Measurements from ENCODE around the gene USP33. TPM values are rescaled to one million over a fixed set of nuclear protein-coding genes. Genes with fewer than 3 reads are reported as not detected.

The USP33 gene
- total and polyA plus RNA-seq, 10 of the 15 experiments (the other 5 are each of a cell fraction or from before 2014, with no cell fraction given), result 13.1 to 49.9 (median 32.2) TPM

DNA sequence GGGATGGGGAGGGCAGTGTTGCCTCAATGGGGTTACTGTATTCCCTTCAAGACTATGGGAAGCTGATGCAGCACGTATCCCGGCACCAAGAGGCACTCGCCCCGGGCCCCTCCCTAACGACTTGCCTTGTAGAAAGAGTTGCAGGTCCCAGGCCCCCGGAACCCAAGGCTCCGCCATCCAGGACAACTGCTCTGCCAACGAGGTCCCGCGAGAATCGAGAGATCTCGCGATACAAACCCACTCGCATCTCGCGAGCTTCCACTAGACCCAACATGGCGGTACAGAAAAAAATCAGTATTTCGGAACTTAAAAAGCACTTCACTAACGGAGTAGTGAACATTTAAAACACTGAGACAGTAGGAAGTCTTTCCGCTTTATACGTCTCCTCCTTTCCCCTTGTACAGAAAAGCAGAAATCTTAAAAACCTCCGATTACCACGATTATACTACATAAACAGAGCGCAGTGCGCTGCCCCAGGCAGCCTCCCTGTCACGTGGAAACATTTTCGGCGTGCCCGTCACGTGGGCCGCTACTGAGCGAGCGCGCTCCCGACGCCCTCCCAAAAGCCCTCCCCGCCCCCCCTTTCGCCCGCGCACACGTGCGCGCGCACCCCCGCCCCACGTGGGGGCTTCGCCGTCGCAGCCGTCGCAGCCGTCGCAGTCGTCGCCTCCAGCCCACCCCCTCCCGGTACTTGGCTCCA lies 77.0 kb downstream of the USP33 start, which contains the start of gene ZZZ3 (continued):
- no peak for TF ChIP-seq NFYB (IDR thresholded peaks at IDR 0.05; ENCODE audit: insufficient read depth, low read depth, low read length)
- 0 out of 4 replicates have a peak, but pooled peaks of 1 of the 2 experiments have one; percentile 28 for TF ChIP-seq IKZF2 (IDR thresholded peaks at IDR 0.05)
- TF ChIP-seq ZNF384 (IDR thresholded peaks at IDR 0.05; ENCODE audit: borderline replicate concordance, low read depth, low read length), result peak; percentile 73
- TF ChIP-seq SUPT20H (IDR thresholded peaks at IDR 0.05; ENCODE audit: borderline replicate concordance, control insufficient read depth, low read depth, low read length), result no peak
- TF ChIP-seq, protein P1, sequence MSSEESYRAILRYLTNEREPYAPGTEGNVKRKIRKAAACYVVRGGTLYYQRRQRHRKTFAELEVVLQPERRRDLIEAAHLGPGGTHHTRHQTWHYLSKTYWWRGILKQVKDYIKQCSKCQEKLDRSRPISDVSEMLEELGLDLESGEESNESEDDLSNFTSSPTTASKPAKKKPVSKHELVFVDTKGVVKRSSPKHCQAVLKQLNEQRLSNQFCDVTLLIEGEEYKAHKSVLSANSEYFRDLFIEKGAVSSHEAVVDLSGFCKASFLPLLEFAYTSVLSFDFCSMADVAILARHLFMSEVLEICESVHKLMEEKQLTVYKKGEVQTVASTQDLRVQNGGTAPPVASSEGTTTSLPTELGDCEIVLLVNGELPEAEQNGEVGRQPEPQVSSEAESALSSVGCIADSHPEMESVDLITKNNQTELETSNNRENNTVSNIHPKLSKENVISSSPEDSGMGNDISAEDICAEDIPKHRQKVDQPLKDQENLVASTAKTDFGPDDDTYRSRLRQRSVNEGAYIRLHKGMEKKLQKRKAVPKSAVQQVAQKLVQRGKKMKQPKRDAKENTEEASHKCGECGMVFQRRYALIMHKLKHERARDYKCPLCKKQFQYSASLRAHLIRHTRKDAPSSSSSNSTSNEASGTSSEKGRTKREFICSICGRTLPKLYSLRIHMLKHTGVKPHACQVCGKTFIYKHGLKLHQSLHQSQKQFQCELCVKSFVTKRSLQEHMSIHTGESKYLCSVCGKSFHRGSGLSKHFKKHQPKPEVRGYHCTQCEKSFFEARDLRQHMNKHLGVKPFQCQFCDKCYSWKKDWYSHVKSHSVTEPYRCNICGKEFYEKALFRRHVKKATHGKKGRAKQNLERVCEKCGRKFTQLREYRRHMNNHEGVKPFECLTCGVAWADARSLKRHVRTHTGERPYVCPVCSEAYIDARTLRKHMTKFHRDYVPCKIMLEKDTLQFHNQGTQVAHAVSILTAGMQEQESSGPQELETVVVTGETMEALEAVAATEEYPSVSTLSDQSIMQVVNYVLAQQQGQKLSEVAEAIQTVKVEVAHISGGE (CRISPR knock-in tag; IDR thresholded peaks at IDR 0.05), result no peak
- TF ChIP-seq KDM1A (IDR thresholded peaks at IDR 0.05; ENCODE audit: borderline replicate concordance), result no peak
- TF ChIP-seq MEF2B (IDR thresholded peaks at IDR 0.05; ENCODE audit: partially characterized antibody, poor library complexity, severe bottlenecking), result peak; percentile 46
- TF ChIP-seq, protein P2, sequence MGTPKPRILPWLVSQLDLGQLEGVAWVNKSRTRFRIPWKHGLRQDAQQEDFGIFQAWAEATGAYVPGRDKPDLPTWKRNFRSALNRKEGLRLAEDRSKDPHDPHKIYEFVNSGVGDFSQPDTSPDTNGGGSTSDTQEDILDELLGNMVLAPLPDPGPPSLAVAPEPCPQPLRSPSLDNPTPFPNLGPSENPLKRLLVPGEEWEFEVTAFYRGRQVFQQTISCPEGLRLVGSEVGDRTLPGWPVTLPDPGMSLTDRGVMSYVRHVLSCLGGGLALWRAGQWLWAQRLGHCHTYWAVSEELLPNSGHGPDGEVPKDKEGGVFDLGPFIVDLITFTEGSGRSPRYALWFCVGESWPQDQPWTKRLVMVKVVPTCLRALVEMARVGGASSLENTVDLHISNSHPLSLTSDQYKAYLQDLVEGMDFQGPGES (IDR thresholded peaks at IDR 0.05), result no peak
- TF ChIP-seq POLR2AphosphoS5 (IDR thresholded peaks at IDR 0.05; ENCODE audit: low read length), result peak; percentile 77
- TF ChIP-seq STAT1 (conservative IDR thresholded peaks at IDR 0.05), result 0 out of 2 replicates have a peak, but pooled peaks have one; percentile 41
- TF ChIP-seq BMI1 (IDR thresholded peaks at IDR 0.05; ENCODE audit: borderline replicate concordance), result no peak
- peak; percentile 90 to 93 for TF ChIP-seq BHLHE40 (IDR thresholded peaks at IDR 0.05; ENCODE audit: borderline replicate concordance in 1 of 2, low read depth in 2 of 2, low read length in 1 of 2)
- peak; percentile 31 for TF ChIP-seq SMAD1 (IDR thresholded peaks at IDR 0.05; ENCODE audit: low read depth, partially characterized antibody)
- TF ChIP-seq ZBED1 (IDR thresholded peaks at IDR 0.05; ENCODE audit: borderline replicate concordance), result peak; percentile 98; the same call in 1 of the 2 replicates
- peak; percentile 99 for TF ChIP-seq BRCA1 (IDR thresholded peaks at IDR 0.05; ENCODE audit: low read depth, low read length)
- no peak for TF ChIP-seq RAD21 (IDR thresholded peaks at IDR 0.05; ENCODE audit: insufficient read depth, low read depth, low read length)
- no peak for TF ChIP-seq CHD4 (IDR thresholded peaks at IDR 0.05)
- no peak for TF ChIP-seq FOXK2 (IDR thresholded peaks at IDR 0.05)
- TF ChIP-seq, protein P3, sequence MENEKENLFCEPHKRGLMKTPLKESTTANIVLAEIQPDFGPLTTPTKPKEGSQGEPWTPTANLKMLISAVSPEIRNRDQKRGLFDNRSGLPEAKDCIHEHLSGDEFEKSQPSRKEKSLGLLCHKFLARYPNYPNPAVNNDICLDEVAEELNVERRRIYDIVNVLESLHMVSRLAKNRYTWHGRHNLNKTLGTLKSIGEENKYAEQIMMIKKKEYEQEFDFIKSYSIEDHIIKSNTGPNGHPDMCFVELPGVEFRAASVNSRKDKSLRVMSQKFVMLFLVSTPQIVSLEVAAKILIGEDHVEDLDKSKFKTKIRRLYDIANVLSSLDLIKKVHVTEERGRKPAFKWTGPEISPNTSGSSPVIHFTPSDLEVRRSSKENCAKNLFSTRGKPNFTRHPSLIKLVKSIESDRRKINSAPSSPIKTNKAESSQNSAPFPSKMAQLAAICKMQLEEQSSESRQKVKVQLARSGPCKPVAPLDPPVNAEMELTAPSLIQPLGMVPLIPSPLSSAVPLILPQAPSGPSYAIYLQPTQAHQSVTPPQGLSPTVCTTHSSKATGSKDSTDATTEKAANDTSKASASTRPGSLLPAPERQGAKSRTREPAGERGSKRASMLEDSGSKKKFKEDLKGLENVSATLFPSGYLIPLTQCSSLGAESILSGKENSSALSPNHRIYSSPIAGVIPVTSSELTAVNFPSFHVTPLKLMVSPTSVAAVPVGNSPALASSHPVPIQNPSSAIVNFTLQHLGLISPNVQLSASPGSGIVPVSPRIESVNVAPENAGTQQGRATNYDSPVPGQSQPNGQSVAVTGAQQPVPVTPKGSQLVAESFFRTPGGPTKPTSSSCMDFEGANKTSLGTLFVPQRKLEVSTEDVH (IDR thresholded peaks at IDR 0.05; ENCODE audit: low read depth, partially characterized antibody), result peak; percentile 56
- no peak for TF ChIP-seq MEF2A (IDR thresholded peaks at IDR 0.05; ENCODE audit: insufficient read depth, low read depth, low read length)
- TF ChIP-seq, protein P4, sequence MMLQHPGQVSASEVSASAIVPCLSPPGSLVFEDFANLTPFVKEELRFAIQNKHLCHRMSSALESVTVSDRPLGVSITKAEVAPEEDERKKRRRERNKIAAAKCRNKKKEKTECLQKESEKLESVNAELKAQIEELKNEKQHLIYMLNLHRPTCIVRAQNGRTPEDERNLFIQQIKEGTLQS (IDR thresholded peaks at IDR 0.05; ENCODE audit: borderline replicate concordance, extremely low read depth, low read depth, low read length), result peak; percentile 95
- TF ChIP-seq ZNF207 (IDR thresholded peaks at IDR 0.05; ENCODE audit: borderline replicate concordance), result peak; percentile 82; the same call in 1 of the 2 replicates

Measured in GM12878 (cell line).